HG03025 (cell line): ENCODE measurements around the gene ARFGAP2.

Experiments used
- ATAC-seq: cut with Tn5 transposase; IDR thresholded peaks from one replicate; pipeline ENCODE4 v1.9.1; 2021; ENCODE audit warnings: mild to moderate bottlenecking, moderate library complexity; ENCODE audit not compliant: unreplicated experiment, low FRiP score

The ARFGAP2 gene

GRCh38 chr11:47152126-47152952, 24.3 kb downstream of the ARFGAP2 start:
- ATAC-seq, result no peak

GRCh38 chr11:47149782-47150181, 26.9 kb downstream of the ARFGAP2 start:
- ATAC-seq, result no peak

- no peak for ATAC-seq
Measured at GRCh38 chr11:47148903-47149531, 27.7 kb downstream of the ARFGAP2 start.

- no peak for ATAC-seq
Measured at GRCh38 chr11:47148270-47148669, 28.4 kb downstream of the ARFGAP2 start.

GRCh38 chr11:47147681-47148080, 29.0 kb downstream of the ARFGAP2 start:
- ATAC-seq, result no peak

GRCh38 chr11:47147250-47147649, 29.4 kb downstream of the ARFGAP2 start:
- ATAC-seq, result no peak

GRCh38 chr11:47144541-47144940, 32.1 kb downstream of the ARFGAP2 start:
- ATAC-seq, result no peak

GRCh38 chr11:47143322-47143721, 33.4 kb downstream of the ARFGAP2 start:
- ATAC-seq, result no peak

- ATAC-seq, result no peak
Measured at GRCh38 chr11:47139878-47140277, 36.8 kb downstream of the ARFGAP2 start.

- ATAC-seq, result no peak
Measured at GRCh38 chr11:47137476-47137875, 39.2 kb downstream of the ARFGAP2 start.

- ATAC-seq, result no peak
Measured at GRCh38 chr11:47136921-47137320, 39.8 kb downstream of the ARFGAP2 start.

- no peak for ATAC-seq
Measured at GRCh38 chr11:47136327-47136726, 40.4 kb downstream of the ARFGAP2 start.

GRCh38 chr11:47132981-47133380, 43.7 kb downstream of the ARFGAP2 start:
- no peak for ATAC-seq

- no peak for ATAC-seq
Measured at GRCh38 chr11:47132490-47132889, 44.2 kb downstream of the ARFGAP2 start.

- no peak for ATAC-seq
Measured at GRCh38 chr11:47131136-47131535, 45.5 kb downstream of the ARFGAP2 start.

- no peak for ATAC-seq
Measured at GRCh38 chr11:47130543-47130942, 46.1 kb downstream of the ARFGAP2 start.

- ATAC-seq, result no peak
Measured at GRCh38 chr11:47127213-47127612, 49.5 kb downstream of the ARFGAP2 start.

- ATAC-seq, result no peak
Measured at GRCh38 chr11:47125083-47125482, 51.6 kb downstream of the ARFGAP2 start.

GRCh38 chr11:47124675-47125074, 52.0 kb downstream of the ARFGAP2 start:
- no peak for ATAC-seq

GRCh38 chr11:47123094-47123493, 53.6 kb downstream of the ARFGAP2 start:
- ATAC-seq, result no peak

- ATAC-seq, result no peak
Measured at GRCh38 chr11:47121731-47122130, 54.9 kb downstream of the ARFGAP2 start.

- ATAC-seq, result no peak
Measured at GRCh38 chr11:47121056-47121455, 55.6 kb downstream of the ARFGAP2 start.
